T47D (cell line): Measurements from ENCODE around the gene CALY.
A peak's percentile ranks its signal among the peaks of the same experiment; 100 is the strongest.

Experiments
- DNase-seq, 2 experiments: peaks; one replicate each; pipeline versions ENCODE4 v3.0.0 to v3.0.0-alpha.2; 2011 to 2012; ENCODE audit warnings: low read depth in 1 of 2, low spot score in 1 of 2
- JUND ChIP-seq: IDR thresholded peaks from 2 replicates; pipeline ENCODE4 v1.6.1; 2012; ENCODE audit warnings: low read depth
- in situ Hi-C: cut with HindIII; loops from 2 replicates; pipeline ENCODE4 v1.10.0; 2016; ENCODE audit warnings: low sequenced_read_pairs, low pct_unique_long_range_greater_than_20kb

Gene CALY

DNA sequence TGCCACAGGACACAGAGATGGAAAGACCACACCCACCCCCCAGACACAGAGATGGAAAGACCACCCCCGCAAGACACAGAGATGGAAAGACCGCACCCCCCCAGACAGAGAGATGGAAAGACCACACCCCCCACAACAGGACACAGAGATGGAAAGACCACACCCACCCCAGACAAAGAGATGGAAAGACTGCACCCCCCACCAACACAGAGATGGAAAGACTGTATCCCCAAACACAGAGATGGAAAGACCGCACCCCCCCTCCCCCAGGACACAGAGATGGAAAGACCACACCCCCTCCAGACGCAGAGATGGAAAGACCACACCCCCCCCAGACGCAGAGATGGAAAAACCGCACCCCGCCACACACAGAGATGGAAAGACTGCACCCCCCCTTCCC is 20.0 kb downstream of the CALY start:
- in situ Hi-C loops: no loop called here
- DNase-seq: no peak
- no peak for TF ChIP-seq JUND

DNA sequence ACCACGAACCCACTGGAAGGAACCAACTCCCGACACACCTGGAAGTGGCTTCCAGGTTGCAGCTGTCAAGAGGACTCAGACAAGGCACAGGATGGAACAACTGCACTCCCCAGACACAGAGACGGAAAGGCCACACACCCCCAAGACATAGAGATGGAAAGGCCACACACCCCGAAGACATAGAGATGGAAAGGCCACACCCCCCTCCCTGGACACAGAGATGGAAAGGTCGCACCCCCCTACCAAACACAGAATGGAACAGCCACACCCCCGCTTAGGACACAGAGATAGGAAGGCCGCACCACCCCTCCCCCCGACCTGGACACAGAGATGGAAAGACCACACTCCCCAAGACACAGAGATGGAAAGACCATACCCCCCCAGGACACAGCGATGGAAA is 20.4 kb downstream of the CALY start:
- in situ Hi-C loops: no loop called here
- TF ChIP-seq JUND: no peak
- DNase-seq: no peak

DNA sequence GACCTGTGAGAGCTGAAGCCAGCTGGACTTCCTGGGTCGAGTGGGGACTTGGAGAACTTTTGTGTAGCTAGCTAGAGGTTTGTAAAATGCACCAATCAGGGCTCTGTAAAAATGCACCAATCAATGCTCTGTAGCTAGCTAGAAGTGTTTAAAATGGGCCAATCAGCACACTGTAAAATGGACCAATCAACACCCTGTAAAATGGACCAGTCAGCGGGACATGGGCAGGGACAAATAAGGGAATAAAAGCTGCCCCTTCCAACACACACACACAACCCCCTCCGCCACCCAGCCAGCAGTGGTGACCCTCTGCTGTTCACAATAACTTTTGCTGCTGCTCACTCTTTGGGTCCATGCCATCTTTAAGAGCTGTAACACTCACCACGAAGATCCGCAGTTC is 20.8 kb downstream of the CALY start:
- in situ Hi-C loops: no loop called here
- no peak for TF ChIP-seq JUND

DNA sequence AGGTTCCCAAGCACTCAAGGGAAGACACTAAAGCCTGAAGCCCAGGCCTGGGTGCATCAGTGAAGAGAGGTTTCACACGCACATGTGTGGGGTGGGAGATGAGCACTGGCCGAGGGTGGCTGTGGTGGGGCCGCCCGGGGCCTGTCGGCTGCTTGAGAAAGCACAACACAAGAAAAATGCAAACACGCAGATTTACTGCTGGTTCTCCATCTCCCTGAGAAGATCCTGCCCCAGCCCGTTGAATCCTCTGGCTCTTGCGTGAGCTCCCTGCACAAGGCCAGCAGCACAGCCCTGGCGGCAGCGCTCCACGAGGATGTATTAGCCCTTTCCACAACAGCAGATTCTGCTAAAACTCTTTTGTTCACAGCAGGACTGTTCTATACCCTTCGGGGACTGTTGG is 21.8 kb downstream of the CALY start:
- no peak for DNase-seq
- in situ Hi-C loops: no loop called here
- TF ChIP-seq JUND: no peak

More for the DNA sequence above, 20.8 kb downstream of the CALY start:
- peak in 1 of 2 experiments; percentile 43 for DNase-seq

DNA sequence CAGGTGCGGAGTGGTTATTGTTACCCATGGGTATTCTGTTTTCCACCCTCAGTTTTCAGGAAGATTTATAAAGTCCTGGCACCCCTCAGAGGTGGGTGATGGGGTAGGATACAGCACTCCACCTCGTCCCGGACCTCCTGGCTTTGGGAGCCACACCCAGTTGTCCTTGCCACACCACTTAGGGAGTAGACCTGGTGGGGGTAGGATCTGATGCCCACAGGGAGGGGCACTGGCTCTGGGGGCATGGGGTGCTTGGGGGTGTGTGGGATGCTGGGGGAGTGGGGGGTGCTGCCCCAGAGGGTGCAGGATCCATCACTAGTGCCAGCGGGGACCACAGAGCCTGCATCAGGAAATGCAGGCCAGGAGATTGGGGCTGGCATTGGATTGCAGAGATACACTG is 23.5 kb downstream of the CALY start:
- in situ Hi-C loops: no loop called here

DNA sequence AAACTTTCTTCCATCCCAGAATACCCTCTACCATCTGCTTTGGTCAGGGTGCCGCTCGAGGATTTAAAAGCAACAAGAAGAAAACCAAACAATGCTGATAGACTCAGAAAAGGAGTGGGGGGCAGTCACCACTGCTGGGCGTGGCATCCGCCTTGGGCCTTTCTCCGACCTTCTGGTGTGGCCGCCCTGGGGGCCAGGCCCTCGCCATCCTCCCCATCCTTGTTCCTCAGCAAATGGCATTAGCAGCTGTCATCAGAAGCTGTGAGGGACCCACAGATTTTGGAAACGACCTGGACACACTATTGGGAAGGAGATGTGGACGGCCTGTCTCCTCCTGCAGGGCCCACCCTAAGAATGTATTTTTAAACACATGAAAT is 23.9 kb downstream of the CALY start:
- in situ Hi-C loops: no loop called here
- no peak for TF ChIP-seq JUND
- no peak for DNase-seq

More for the DNA sequence above, 23.5 kb downstream of the CALY start:
- DNase-seq: no peak
- TF ChIP-seq JUND: no peak

DNA sequence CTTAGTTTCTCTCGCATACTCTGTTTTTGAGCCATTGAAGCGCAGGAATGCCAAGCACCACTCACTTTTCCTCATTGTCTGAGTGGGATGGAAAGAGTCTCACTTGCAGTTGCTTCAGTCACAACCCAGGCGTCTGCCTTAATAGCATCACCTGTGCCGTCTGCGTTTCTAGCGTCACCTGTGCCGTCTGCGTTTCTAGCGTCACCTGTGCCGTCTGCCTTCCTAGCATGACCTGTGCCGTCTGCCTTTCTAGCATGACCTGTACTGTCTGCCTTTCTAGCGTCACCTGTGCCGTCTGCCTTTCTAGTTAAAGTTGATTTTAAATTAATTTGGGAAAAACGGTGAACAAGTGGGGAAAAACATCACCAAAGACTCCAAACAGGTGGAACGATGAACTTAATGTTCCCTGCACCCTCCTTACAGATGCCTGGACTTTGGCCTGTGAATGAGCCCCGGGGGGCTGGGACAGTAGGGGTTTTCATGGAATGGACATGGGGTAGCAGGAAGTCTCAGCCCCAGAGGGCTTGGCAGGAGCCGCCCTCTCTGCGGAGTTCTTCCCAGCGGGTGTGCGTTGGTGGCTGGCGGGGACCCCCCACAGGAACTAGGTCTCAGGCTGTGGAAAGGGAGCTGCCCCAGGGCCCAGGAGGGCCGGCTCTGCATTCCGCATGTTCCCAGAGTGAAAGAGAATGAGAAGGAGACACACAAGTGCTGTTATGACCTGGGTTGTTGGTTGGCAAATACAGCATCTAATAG is 24.5 kb downstream of the CALY start:
- no peak for TF ChIP-seq JUND

DNA sequence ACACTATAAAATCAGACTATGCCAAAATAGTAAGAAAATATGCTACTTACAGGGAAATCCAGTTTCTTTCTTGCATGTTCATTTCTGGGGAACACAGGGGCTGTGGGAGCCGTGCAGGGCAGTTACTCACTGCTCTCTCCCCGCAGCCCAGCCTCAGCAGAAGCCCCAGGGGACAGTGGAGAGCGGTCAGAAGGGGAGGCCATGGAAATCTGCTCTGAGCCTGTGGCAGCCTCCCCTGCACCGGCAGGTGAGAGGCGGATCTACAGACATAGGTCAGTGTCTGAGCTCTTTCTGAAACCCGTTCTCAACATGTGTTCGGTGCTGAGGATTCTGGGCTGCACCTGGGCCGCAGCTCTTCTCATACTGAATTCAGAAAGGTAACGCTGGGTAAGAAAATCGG is 25.1 kb downstream of the CALY start:
- TF ChIP-seq JUND: no peak
- in situ Hi-C loops: no loop called here

More for the DNA sequence above, 24.5 kb downstream of the CALY start:
- DNase-seq: no peak
- in situ Hi-C loops: no loop called here

DNA sequence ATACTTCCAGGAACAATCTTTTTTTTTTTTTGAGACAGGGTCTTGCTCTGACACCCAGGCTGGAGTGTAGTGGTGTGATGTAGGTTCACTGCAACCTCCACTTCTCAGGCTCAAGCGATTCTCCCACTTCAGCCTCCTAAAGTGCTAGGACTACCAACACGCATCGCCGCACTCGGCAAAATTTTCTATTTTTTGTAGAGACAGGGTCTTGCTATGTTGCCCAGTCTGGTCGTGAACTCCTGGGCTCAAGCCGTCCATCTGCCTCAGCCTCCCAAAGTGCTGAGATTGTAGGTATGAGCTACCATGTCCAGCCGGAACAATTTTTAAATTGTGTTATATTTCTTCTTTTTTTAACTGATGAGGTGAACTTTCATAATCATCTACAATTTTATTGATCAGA is 25.9 kb downstream of the CALY start:
- in situ Hi-C loops: no loop called here
- no peak for TF ChIP-seq JUND
- no peak for DNase-seq

More for the DNA sequence above, 25.1 kb downstream of the CALY start:
- DNase-seq: no peak

DNA sequence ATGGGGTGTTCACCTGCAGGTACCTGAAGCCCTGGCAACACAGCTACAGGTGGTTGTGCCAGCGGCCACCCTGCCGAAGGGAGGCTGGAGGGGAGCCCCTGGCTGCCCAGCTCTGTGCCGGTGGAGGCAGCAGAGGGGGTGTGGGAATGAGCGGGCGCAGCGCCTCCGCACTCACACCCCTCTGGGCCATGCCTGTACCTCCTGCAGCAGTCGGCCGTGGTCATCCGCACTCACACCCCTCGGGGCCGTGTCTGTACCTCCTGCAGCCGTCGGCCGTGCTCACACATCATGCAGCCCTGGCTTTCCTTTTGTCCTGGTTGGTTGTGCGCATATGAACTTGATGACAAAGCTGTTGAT is 26.3 kb downstream of the CALY start:
- no peak for DNase-seq
- no peak for TF ChIP-seq JUND
- in situ Hi-C loops: no loop called here

DNA sequence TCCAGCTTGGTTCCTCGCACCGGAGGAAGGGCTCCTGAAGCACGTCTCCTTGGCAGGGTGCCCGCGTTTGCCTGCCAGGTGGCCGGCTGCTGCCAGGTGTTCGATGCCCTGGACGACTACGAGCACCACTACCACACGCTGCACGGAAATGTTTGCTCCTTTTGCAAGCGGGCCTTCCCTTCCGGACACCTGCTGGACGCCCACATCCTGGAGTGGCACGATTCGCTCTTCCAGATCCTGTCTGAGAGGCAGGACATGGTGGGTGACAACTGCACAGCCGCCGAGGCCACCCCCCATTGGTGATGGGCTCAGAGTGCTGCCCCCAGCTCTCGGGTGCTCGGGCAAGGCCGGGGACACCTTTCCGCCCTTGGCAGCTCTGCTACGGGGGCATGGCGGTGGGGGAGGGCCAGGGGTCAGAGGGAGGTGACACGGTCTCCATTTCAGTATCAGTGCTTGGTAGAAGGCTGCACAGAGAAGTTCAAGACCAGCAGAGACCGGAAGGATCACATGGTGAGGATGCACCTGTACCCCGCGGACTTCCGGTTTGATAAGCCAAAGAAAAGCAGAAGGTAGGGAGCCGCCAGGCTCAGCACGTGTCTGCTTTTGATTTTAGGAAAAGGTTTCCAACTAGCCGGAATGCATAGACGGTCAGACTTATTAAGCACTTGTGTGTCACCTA is 26.8 kb downstream of the CALY start:
- TF ChIP-seq JUND: no peak
- DNase-seq: no peak
- in situ Hi-C loops: no loop called here

DNA sequence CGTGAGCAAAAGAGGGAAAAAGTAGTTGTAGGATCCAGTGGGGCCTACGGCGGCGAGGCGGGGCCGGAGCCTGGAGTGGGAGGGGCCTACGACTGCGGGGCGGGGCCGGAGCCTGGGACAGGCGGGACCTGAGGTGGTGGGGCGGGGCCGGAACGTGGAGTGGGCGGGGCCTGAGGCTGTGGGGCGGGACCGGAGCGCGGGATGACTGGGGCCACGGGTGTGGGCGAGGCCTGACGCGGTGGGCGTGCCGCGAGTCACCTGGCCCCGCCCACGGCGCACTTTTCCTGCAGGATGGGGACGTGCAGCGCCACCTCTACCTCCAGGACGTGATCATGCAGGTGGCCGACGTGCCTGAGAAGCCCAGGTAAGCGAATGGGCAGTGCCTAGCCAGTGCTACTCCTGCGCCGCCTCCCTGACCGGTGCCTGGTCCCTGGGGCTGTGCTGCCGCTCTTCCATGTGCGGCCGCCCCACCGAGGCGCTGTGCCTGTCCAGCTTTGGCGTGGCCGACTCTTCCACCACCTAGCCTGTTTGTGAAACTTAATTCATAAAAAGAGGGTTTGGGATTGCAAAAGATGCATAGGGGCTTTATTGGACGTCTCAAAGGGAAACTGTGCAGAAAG is 27.5 kb downstream of the CALY start:
- peak; percentile 81 to 95 for DNase-seq
- in situ Hi-C loops: no loop called here
- TF ChIP-seq JUND: no peak

DNA sequence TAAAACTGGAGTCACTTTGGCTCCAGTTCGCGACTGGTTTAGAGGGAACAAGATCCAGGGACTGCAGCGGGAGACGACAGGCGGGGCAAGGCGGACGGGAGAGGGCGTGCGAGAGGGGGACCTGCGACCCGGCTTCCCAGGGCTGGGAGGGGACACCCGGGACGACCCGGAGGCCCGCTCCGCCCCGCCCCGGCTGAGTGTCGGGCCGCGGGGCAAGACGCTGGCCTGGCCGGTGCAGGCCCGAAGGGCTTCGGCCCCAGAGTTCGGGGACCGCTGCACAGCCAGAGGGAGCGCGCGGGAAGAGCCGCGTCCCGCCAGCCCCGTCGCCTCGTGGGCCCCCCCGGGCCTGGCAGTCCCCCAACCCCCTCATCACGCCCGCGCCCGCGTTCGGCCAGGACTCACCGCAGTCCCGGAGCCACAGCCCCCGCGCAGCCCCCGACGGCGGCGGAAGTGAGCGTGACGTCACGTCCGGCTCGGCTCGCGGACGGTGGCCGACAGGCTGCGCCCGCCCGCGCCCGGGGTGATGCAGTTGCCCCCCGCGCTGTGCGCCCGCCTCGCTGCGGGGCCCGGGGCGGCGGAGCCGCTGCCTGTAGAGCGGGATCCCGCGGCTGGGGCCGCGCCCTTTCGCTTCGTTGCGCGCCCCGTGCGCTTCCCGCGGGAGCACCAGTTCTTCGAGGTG is 28.1 kb downstream of the CALY start, which contains the start of the genes TUBGCP2 and ZNF511:
Gene TUBGCP2, minus strand, starts transcription at position 452 of the 679 bp plus-strand sequence. CDS start 5,931 bp downstream, outside the sequence.
Gene ZNF511, plus strand, starts transcription at position 494 of the 679 bp plus-strand sequence. Its CDS starts 30 bp downstream, at position 524.
- in situ Hi-C loops: no loop called here
- peak in 1 of 2 experiments; percentile 83 for DNase-seq

More for the DNA sequence above, 28.1 kb downstream of the CALY start, which contains the start of the genes TUBGCP2 and ZNF511:
- TF ChIP-seq JUND: no peak
